Ishikawa (cell line): Measurements from ENCODE around the gene TMC5.

Experiments used
- CEBPB ChIP-seq: IDR thresholded peaks from 2 replicates; pipeline ENCODE4 v1.6.1; 2012
- CREB1 ChIP-seq: IDR thresholded peaks from 2 replicates; pipeline ENCODE4 v1.6.1; 2012; ENCODE audit warnings: low read depth
- EGR1 ChIP-seq: IDR thresholded peaks from 2 replicates; pipeline ENCODE4 v1.6.1; 2012
- EP300 ChIP-seq: IDR thresholded peaks from 2 replicates; pipeline ENCODE4 v1.6.1; 2012; ENCODE audit warnings: borderline replicate concordance
- FOXM1 ChIP-seq: IDR thresholded peaks from 2 replicates; pipeline ENCODE4 v1.6.1; 2012; ENCODE audit warnings: low read depth, borderline replicate concordance
- MAX ChIP-seq: IDR thresholded peaks from 2 replicates; pipeline ENCODE4 v1.6.1; 2012
- NFIC ChIP-seq: IDR thresholded peaks from 2 replicates; pipeline ENCODE4 v1.6.1; 2012
- RAD21 ChIP-seq: IDR thresholded peaks from 2 replicates; pipeline ENCODE4 v1.6.1; 2012; ENCODE audit warnings: low read depth
- TAF1 ChIP-seq: IDR thresholded peaks from 2 replicates; pipeline ENCODE4 v1.6.1; 2012; ENCODE audit warnings: low read depth, mild to moderate bottlenecking
- TEAD4 ChIP-seq: IDR thresholded peaks from 2 replicates; pipeline ENCODE4 v1.6.1; 2012
- USF1 ChIP-seq: IDR thresholded peaks from 2 replicates; pipeline ENCODE4 v1.6.1; 2012
- YY1 ChIP-seq: IDR thresholded peaks from 2 replicates; pipeline ENCODE4 v1.6.1; 2012; ENCODE audit warnings: low read depth
- ZBTB7A ChIP-seq: IDR thresholded peaks from 2 replicates; pipeline ENCODE4 v1.6.1; 2012; ENCODE audit warnings: low read depth
- TF ChIP-seq, protein P1 (sequence below): IDR thresholded peaks from 2 replicates; pipeline ENCODE4 v1.6.1; 2012; ENCODE audit warnings: low read depth, mild to moderate bottlenecking

- no peak for TF ChIP-seq RAD21
- TF ChIP-seq YY1, result no peak
- TF ChIP-seq TEAD4, result no peak
- no peak for TF ChIP-seq USF1
- TF ChIP-seq NFIC, result no peak
- TF ChIP-seq EP300, result no peak
- TF ChIP-seq, protein P1, sequence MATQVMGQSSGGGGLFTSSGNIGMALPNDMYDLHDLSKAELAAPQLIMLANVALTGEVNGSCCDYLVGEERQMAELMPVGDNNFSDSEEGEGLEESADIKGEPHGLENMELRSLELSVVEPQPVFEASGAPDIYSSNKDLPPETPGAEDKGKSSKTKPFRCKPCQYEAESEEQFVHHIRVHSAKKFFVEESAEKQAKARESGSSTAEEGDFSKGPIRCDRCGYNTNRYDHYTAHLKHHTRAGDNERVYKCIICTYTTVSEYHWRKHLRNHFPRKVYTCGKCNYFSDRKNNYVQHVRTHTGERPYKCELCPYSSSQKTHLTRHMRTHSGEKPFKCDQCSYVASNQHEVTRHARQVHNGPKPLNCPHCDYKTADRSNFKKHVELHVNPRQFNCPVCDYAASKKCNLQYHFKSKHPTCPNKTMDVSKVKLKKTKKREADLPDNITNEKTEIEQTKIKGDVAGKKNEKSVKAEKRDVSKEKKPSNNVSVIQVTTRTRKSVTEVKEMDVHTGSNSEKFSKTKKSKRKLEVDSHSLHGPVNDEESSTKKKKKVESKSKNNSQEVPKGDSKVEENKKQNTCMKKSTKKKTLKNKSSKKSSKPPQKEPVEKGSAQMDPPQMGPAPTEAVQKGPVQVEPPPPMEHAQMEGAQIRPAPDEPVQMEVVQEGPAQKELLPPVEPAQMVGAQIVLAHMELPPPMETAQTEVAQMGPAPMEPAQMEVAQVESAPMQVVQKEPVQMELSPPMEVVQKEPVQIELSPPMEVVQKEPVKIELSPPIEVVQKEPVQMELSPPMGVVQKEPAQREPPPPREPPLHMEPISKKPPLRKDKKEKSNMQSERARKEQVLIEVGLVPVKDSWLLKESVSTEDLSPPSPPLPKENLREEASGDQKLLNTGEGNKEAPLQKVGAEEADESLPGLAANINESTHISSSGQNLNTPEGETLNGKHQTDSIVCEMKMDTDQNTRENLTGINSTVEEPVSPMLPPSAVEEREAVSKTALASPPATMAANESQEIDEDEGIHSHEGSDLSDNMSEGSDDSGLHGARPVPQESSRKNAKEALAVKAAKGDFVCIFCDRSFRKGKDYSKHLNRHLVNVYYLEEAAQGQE, result no peak
- TF ChIP-seq MAX, result no peak
- TF ChIP-seq FOXM1, result no peak
- TF ChIP-seq EGR1, result no peak
- no peak for TF ChIP-seq TAF1
- TF ChIP-seq CREB1, result no peak
- TF ChIP-seq CEBPB, result no peak
- TF ChIP-seq ZBTB7A, result no peak
Observed at GRCh38 chr16:19518388-19518787, 100.7 kb downstream of the TMC5 start.
